Measurements from ENCODE around the gene CCL4.
A peak's percentile ranks its signal among the peaks of the same experiment; 100 is the strongest.
"Not testable (repeated sequence)": the region's sequence is repeated elsewhere in the genome, so short reads cannot be mapped to it uniquely, and the experiment has no call there.

The CCL4 gene

DNA sequence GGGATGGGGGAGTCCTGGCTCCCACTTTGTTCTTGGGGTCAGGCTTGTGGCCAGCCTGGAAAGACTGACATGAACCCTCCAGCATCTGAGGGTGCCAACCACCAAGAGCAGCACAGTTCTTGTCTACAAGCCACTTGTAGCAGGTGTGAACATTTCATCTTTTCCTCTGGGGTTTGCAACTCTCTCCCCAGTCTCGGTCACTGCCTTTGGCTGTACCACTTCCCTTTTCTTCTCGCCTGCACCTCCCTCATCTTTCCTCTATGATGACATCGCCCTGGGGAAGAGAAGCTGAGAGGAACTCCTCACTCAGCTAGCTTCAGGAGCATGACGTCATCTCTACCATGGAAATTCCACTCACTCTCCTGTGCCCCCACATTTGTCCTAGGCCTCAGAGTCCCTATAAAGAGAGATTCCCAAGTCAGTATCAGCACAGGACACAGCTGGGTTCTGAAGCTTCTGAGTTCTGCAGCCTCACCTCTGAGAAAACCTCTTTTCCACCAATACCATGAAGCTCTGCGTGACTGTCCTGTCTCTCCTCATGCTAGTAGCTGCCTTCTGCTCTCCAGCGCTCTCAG lies at the start of gene CCL4:
Gene CCL4 (plus strand): TSS at position 427 of the 575 bp plus-strand sequence. CDS start 79 bp downstream, at position 506.
- not testable (repeated sequence) for DNase-seq

DNA sequence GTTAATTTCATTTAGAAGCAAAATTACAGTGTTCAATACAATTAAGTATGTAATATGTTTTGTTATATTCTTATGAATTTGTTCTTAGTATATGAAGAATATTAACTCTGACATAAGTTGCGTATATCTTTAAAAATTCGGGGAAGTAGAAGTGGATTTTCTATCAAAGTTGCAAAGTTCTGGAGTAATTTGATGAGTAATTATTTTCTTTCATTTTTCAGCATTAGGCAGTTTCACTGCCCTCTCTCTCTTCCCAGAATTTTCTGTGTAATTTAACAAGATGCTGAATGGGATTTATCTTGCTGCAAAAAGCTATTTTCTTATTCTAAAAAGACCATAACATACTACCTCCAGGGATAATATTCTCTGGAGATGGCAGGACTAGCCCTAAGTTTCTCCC lies 48.5 kb upstream of the CCL4 start:
- DNase-seq: no peak

DNA sequence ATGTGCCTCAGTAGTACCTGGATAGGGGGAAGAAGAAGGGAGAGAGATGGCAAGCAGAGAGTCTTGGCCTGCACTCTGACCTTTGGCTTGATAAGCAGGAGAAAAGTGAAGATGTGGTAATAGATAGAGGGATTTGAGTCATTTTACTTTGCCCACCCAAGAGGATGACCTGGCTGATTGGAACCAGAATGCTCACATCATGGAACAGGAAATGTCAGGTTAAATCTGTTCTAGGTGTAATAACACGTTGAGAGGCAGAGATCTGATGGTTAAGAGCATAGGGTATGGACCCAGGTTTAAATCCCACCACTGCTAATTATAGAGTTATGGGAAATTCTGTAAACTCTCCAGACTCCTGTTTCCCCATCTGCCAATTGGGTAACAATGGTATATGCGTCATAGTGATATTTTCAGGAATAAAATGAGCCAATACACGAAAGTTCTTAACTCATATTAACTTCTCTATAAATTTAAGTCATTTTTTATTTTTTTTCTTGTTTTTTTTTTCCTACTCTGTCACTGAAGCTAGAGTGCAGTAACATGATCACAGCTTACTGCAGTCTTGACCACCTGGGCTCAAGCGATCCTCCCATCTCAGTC lies 47.6 kb upstream of the CCL4 start:
- DNase-seq: no peak

DNA sequence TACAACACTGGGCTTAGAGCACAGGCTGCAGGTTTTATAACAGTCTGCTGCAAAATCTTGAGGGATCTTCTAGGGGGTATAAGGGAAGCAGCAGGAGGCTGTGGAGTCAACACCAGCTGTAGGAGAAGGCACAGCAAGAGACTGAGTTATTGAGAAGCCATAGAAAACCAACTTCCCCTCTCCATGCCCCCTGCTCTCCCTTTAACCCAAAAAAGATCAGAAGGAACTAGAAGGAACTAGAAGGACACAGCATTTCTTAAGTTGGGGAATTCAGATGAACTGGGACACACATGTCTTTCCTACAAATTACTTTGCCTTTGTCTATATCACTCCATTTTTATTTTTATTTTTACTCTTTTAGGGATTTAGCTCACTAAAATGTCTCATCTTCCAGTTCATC lies 45.7 kb upstream of the CCL4 start:
- no peak for DNase-seq

DNA sequence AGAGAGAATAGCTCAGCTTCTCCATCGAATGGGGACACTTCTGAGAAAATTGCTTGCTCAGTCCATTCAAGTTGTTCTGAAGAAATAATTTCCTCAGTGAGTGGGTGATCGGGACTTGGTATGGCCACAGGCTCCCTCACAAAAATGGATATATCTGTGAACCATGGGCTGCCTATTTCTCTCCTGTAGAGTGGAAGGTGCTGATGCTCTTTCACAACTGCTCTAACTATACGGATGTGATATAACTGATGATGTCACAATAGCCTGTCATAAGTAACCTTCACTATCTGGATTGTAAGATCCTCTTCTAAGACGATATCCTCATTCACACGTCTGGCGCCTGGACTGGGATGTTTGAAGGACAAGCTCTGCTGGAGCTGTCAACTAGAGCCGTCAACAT lies 44.2 kb upstream of the CCL4 start:
- no peak for DNase-seq

DNA sequence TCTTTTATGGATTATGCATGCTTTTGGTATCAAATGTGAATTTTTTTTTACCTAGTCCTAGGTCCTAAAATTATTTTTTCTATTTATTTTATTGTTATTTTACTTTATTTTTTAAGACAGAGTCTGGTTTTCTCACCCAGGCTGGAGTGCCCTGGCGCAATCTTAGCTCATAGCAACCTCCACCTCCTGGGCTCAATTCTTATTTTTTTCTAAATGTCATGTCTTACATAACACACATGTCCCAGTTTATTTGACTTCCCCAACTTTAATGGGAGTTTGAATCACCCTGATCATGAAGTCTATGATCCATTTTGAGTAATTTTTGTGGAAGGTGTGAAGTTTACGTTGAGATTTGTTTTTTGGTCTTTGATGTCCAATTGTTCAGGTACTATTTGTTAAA lies 42.8 kb upstream of the CCL4 start:
- DNase-seq: no peak

DNA sequence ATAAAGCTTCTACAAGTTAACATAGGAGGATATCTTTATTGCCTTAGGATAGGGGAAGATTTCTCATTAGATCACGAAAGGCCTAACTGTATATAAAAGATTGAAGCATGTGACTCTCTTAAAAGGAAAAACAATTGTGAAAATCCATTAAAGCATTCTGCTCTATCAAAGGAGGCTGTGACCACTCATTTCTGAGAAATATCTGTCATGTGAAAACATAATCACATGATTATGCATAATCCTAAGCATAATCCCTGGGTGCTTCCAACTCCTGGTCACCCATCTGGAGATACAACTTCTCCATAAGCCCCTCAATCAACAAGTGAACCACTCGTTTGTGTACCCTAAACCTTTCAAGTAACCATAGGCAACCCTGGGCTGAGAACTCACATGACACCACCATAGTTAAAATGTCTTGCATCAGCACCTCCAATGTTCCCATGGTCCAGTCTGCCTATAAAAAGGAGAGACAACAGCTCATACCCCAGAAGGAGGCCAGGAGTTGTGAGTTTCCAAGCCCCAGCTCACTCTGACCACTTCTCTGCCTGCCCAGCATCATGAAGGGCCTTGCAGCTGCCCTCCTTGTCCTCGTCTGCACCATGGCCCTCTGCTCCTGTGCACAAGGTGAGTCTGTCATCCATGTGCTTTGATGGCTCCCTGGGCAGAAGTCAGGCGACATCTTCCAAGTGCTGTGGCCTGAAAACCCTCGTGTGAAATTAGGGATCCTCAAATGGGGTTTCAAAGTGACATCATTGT lies 39.7 kb upstream of the CCL4 start, which contains the start of gene CCL18:
Gene CCL18 (plus strand): TSS at position 487 of the 756 bp plus-strand sequence. CDS start 71 bp downstream, at position 558.
- DNase-seq: no peak

DNA sequence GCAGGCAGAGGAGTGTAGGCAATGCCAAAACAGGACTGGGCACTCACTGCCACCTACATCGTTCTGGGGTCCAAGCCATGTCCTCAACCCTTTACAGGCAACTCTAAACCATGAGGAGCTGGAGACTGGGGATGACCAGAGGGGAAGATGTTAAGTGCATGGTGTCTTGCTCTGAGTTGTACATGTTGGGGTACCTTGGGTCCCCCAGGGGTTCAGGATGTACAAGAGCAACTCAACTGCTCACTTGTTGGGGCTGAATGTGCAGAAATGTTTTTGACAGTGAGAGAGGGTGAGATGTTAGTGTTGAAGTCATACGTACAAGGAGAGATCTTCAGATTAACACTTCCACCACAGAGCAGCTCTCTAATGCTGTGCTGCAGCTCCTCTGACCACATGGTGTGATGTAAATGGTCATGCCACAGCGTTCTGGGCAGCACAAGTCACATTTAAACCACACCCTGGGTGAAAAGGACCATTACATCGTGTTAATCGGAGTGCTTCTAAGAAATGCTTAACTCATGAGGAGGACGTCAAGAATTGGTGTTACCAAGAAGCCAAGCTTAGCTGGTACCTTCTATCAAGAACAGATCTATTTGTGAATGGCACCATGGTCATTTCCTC lies 37.2 kb upstream of the CCL4 start:
- no peak for DNase-seq

DNA sequence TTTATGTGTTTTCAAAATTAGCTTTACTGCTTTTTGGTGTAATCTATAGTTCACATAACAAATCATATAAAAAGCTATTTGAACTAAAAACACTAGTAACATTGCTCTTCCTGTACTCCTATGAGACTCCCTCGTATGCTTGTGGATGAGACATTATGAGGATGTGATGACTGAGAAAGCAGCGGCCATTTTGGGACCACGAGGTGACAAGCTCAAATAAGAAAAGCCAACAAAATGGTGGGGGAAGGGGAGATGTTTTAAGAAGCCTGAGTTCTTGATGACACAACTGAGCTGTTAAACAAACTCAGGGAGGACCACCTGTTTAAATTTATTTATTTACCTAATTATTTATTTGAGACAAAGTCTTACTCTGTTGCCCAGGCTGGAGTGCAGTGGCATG lies 35.1 kb upstream of the CCL4 start:
- no peak for DNase-seq

DNA sequence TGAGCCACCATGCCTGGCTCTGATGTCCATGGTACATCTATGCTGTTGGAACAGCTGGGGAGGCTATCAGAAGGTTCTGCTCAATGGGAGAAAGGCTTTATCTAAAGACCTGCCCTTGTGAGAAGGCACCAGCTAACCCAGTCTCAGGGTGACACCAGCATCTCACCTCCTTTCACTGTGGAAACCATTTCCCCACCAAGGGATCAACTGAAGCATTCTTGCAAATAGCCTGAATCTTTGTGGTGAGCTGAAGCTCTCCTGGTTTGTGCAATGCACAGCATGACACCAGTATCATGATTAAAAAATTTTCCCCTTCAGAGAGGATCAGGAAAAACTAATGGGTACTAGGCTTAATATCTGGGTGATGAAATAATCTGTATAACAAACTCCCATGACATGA lies 34.5 kb upstream of the CCL4 start:
- no peak for DNase-seq

DNA sequence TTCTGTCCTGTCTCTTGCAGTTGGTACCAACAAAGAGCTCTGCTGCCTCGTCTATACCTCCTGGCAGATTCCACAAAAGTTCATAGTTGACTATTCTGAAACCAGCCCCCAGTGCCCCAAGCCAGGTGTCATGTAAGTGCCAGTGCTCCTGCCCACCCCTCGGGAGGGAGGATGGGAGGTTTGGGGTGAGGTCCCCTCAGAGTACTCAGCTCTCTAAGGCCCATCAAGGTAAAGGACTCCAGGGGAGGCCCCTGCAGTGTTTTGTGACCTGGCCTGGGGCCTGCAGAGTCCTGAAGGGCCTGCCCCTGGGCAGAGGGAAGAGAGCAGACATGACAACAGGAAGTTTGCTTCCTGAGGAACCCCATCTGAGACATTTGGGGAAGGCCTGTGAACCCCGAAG lies 33.2 kb upstream of the CCL4 start:
- no peak for DNase-seq

DNA sequence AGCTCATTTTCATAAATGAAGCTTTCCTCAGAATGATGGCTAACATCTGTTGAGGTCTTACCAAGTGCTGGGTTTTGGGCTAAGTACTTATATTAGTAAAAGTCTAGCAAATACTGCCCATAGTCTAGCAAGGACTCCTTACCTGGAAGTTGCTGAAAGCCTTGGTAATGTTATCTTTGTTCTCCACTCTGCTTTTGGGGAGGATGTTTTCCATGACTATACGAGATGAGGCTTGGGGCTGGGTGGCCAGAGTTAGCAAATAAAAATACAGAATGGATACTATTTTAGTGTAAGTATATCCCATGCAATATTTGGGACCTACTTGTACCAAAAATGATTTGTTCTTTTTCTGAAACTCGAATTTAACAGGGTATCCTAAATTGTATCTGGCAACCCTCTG lies 31.9 kb upstream of the CCL4 start:
- DNase-seq: no peak

DNA sequence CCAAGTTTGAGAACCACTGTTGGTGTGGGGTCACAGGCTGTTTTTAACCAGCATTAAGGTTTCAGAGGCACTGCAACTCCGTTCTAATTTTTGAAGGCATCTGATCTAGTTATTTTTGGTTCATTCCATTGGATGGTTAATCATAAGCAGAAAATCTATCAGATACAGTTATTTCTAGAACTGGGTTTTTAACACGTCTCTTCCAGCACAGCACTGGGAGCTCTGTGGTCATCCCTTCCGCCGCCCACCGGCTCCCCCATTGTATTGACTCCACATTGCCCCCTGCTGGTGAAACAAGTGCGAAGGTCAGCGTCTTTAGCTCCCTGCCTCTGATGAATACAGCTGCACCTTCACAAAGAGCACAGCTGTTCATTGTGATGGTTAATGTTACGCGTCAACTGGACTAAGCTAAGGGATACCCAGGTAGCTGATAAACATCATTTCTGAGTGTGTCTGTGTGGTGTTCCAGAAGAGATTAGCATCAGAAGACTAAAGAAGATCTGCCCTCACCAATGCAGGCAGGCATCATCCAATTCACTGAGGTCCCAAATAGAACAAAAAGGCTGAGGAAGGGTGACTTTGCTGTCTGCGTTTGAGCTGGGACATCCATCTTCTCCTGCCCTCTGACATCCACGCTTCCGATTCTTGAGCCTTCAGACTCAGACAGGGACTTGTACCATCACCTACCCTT lies 31.1 kb upstream of the CCL4 start:
- no peak for DNase-seq

DNA sequence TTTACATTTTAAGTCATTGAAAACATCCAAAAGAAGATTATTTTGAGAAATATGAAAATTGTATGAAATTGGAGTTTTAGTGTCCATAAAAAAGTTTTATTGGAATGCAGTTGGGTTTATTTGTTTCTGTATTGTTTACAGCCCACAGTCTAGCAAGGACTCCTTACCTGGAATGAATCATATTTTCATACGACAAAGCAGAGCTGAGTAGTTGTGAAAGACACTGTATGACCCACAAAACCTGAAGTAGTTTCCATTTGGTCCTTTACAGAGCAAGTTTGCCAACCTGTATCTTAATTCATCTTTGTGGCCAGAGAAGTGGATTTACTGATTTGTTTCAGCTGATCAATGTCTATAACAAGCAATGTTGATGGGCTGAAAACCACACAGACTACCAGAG lies 29.3 kb upstream of the CCL4 start:
- no peak for DNase-seq

DNA sequence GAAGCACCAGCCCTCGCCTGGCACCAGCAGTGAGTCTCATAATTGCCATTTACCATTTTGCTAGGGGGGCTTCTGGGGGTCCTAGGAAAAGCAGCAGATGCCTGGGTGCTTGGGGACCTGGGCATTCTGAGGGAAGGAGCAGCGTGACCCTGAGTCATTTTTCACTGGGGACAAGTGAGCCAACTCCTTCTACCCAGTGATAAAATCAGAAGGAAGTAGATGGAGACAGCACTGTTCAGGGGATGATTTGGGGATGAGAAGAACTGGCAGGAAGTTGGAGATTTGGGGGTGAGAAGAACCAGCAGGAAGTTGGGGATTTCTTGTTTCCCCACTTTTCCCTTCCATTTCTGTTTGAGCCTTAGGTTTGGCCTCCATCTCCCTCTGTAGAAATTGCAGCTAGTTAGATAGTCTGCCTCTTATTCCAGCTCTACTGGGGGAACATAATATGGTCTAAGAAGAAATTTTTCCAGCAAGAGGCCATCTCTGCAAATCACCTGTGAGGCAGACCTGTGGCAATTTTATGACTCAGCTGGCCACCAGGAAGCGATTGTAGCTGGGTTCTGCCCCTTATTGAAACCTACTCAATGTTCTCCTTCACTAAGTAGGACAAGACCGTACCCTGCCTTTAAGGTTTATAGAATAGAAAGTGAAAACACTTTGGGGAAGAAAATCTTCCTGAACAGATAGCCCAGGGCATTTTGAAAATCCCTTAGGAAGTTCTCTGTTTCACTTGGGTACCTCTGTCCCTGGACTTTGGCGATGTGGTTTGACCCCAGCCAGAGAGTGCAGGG lies 21.8 kb upstream of the CCL4 start:
- not testable (repeated sequence) for DNase-seq

DNA sequence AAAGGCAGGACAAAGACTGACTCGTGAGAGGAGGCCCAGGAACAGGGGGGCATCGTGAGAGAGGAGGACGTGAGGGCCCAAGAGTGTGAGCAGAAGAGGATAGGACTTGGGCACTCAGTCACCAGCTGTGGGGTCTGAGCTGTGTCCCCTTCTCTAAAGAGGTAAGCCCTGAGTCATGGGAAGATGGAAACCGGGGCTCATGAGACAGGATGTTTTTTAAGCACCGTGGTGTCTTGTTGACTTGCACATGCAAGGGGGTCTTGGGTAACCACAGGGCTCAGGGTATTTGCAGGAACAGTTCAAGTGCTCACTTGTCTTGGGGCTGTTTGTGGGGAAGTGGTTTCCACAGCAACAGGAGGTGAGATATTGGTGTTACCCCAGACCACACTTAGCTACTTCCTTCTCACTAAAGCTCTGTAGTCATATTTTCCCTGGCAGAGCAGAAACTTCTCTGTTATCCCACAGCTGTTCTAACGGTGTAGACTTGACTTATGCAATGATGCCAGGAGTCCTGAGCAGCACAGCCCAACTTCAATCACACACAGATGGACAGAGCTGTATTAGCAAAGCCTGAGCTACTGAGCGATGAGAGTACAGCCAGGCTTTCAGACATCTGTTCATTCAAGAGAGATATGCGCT lies 21.0 kb upstream of the CCL4 start:
- DNase-seq: peak; percentile 6

DNA sequence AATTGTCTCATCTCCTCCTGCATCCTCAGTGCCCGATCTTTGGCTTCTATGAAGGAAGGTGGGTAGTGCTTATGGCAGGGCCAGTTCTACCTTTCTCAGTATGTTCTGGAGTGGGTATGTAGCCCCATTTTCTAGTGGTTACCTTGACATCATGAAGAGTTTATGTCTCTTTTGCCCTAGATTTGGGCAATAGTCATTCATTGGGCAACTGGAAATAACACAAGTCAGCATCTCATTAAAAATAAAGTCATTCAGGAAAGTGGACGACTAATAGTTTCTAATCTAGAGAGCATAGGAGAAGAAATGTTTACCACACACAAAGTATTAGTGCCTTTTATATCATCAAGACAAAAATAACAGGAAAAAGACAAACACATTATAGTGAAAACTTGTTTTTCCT lies 19.9 kb upstream of the CCL4 start:
- not testable (repeated sequence) for DNase-seq

DNA sequence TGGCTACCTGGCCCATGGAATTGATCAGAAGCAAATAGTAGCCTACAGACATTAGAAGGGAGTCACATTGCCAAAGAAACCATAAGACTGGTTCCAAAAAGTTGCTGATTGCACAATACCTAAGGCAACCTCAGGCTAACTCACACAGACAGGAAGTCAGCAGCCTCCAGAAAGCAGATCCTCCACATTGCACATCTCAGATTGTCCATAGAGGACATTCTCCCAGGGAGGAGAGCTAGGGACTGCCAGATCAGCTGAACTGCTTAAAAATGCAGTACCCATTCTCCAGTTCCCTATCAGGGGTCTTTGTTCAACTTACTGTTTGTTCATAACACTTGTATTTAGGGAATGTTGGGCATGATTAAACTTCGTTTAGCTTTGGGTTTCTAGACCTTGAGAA lies 17.9 kb upstream of the CCL4 start:
- DNase-seq: no peak

DNA sequence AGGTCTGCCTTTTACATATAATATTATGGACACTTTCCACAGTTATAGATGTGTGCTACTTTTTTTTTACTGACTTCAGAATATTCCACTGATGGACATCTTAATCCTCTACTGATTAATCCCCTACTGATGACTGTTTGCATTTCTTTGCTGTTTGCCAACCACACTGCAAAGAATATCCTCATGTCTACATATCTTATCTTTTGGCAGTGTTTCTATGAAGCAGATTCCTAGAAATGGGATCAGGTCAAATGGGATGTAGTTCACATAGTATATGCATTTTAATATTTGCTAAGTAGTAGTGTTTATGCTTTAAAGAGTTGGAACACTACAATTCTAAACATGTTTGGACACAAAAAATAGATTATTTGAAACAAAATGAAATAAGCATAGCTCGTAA lies 16.8 kb upstream of the CCL4 start:
- no peak for DNase-seq

DNA sequence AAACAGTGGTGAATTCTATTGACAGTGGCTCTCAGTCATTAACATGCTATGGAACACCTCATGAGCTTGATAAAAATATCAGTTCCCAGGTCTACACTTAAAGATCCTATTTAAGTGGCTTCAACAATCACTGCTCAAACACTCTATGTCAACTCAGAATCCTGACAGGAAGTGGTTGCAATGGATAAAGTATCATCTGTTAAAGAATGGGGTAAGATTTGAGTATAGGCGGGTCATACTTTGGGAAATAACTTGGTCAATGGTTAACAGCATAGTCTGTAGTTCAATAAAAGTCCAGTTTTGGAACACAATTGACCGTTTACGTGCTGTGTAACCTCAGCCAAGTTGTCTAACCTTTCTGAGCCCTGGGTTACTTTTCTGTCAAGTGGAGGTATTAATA lies 16.2 kb upstream of the CCL4 start:
- DNase-seq: not testable (repeated sequence)

DNA sequence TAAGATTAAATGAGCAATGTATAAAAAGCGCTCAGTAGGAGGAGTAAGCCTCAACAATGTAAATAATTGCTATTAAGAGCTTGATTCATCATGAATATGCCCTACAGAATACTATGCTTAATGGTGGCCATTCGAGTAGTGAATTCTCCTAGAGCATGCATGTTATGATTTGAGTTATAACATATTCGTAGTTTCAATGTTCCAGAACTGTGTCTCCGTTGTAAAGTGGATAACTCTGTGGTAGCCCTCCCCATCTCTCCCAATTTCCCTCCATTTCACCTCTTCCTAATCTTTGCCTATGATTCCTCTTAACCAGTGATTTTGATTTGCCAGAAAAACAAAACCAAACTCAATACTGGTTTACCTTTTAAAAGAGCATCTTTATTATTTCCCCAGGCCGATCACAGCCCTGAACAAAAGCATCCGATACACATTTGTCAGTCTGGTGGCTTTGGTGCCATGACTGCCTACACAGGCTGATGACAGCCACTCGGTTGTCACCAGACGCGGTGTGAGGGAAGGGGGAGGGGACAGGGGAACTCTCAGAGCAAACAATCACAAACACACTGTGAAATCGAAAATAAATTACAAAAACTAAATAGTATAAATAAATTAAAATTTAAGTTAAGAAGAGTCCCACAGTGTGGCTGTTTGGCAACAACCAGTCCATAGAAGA lies 15.6 kb upstream of the CCL4 start:
- DNase-seq: not testable (repeated sequence)
